Measurements from ENCODE around the gene HPD. TPM values are rescaled to one million over a fixed set of nuclear protein-coding genes. Genes with fewer than 3 reads are reported as not detected.

Gene HPD
- total RNA-seq, 1 experiment from 2014 or later, result 0.20 TPM

GRCh38 chr12:121825041-121825523 lies 33.6 kb downstream of the HPD start:
- Mint-ChIP-seq H3K36me3 (ENCODE audit: insufficient read depth, unreplicated experiment) (peaks cover 45% of the 10 kb centered on the region), H3K9me3 (ENCODE audit: unreplicated experiment) (no peaks in the 10 kb centered on the region), H3K4me3 (ENCODE audit: unreplicated experiment) (no peak overlapping the region), H3K4me1 (ENCODE audit: low read depth, unreplicated experiment) (peaks cover 5% of the 10 kb centered on the region), H3K27me3 (ENCODE audit: insufficient read depth, unreplicated experiment) (no peaks in the 10 kb centered on the region), H3K27ac (ENCODE audit: unreplicated experiment) (no peak overlapping the region)
- intact Hi-C loops (cut with micrococcal nuclease; ENCODE audit: unreplicated experiment), result no loop called here
- DNase-seq, result no peak
- BruUV-seq (replicated peaks), result no TSS peak
- H3K4me3 ChIP-seq (ENCODE audit: low read depth, low read length), result no peak overlapping the region
- H3K36me3 ChIP-seq (ENCODE audit: control insufficient read depth, insufficient read depth, low read length), result no peaks in the 10 kb centered on the region
- no peaks in the 10 kb centered on the region for H3K9me3 ChIP-seq
- H3K27me3 ChIP-seq (replicated peaks; ENCODE audit: control insufficient read depth, insufficient read depth, low read length), result no peaks in the 10 kb centered on the region
- CTCF ChIA-PET, result no interaction called here
- POLR2A ChIA-PET, result no interaction called here
- H3K4me1 ChIP-seq, result no peaks in the 10 kb centered on the region
- no peak for TF ChIP-seq CTCF (IDR thresholded peaks at IDR 0.05; ENCODE audit: insufficient read depth in 1 of 2, low read depth in 1 of 2, low read length in 1 of 2, severe bottlenecking in 1 of 2, unreplicated experiment in 1 of 2)

GRCh38 chr12:121823727-121824115 lies 34.9 kb downstream of the HPD start:
- H3K4me3 Mint-ChIP-seq (ENCODE audit: unreplicated experiment), result no peak overlapping the region
- intact Hi-C loops (cut with micrococcal nuclease; ENCODE audit: unreplicated experiment), result no loop called here
- no peak for TF ChIP-seq CTCF (IDR thresholded peaks at IDR 0.05; ENCODE audit: insufficient read depth in 1 of 2, low read depth in 1 of 2, low read length in 1 of 2, severe bottlenecking in 1 of 2, unreplicated experiment in 1 of 2)
- no peaks in the 10 kb centered on the region for H3K4me1 ChIP-seq
- H3K27me3 ChIP-seq (replicated peaks; ENCODE audit: control insufficient read depth, insufficient read depth, low read length), result no peaks in the 10 kb centered on the region
- H3K36me3 Mint-ChIP-seq (ENCODE audit: insufficient read depth, unreplicated experiment), result peaks cover 46% of the 10 kb centered on the region
- H3K9me3 Mint-ChIP-seq (ENCODE audit: unreplicated experiment), result no peaks in the 10 kb centered on the region
- H3K36me3 ChIP-seq (ENCODE audit: control insufficient read depth, insufficient read depth, low read length), result no peaks in the 10 kb centered on the region
- CTCF ChIA-PET, result interaction anchor here (0.6 to 0.7 kb wide), 2 partner anchors 24 to 309 kb away, joined by 3 to 6 read pairs; no protein-coding TSS in a partner anchor
- DNase-seq, result no peak
- H3K4me1 Mint-ChIP-seq (ENCODE audit: low read depth, unreplicated experiment), result peaks cover 5% of the 10 kb centered on the region
- no peak overlapping the region for H3K4me3 ChIP-seq (ENCODE audit: low read depth, low read length)
- no peaks in the 10 kb centered on the region for H3K9me3 ChIP-seq
- POLR2A ChIA-PET, result no interaction called here
- BruUV-seq (replicated peaks), result no TSS peak
- no peak overlapping the region for H3K27ac Mint-ChIP-seq (ENCODE audit: unreplicated experiment)
- no peaks in the 10 kb centered on the region for H3K27me3 Mint-ChIP-seq (ENCODE audit: insufficient read depth, unreplicated experiment)

- H3K4me3 ChIP-seq (ENCODE audit: low read depth, low read length), result no peak overlapping the region
- no peaks in the 10 kb centered on the region for H3K36me3 ChIP-seq (ENCODE audit: control insufficient read depth, insufficient read depth, low read length)
- ChIA-PET POLR2A (no interaction called here), CTCF (interaction anchor here (0.6 to 0.7 kb wide), 2 partner anchors 24 to 309 kb away, joined by 3 to 6 read pairs; no protein-coding TSS in a partner anchor)
- H3K4me3 Mint-ChIP-seq (ENCODE audit: unreplicated experiment), result no peak overlapping the region
- BruUV-seq (replicated peaks), result no TSS peak
- H3K36me3 Mint-ChIP-seq (ENCODE audit: insufficient read depth, unreplicated experiment), result peaks cover 48% of the 10 kb centered on the region
- H3K27ac Mint-ChIP-seq (ENCODE audit: unreplicated experiment), result no peak overlapping the region
- H3K27me3 Mint-ChIP-seq (ENCODE audit: insufficient read depth, unreplicated experiment), result no peaks in the 10 kb centered on the region
- H3K4me1 Mint-ChIP-seq (ENCODE audit: low read depth, unreplicated experiment), result peaks cover 5% of the 10 kb centered on the region
- H3K27me3 ChIP-seq (replicated peaks; ENCODE audit: control insufficient read depth, insufficient read depth, low read length), result no peaks in the 10 kb centered on the region
- DNase-seq, result no peak
- H3K9me3 Mint-ChIP-seq (ENCODE audit: unreplicated experiment), result no peaks in the 10 kb centered on the region
- no peaks in the 10 kb centered on the region for H3K4me1 ChIP-seq
- TF ChIP-seq CTCF (IDR thresholded peaks at IDR 0.05; ENCODE audit: insufficient read depth in 1 of 2, low read depth in 1 of 2, low read length in 1 of 2, severe bottlenecking in 1 of 2, unreplicated experiment in 1 of 2), result no peak
- intact Hi-C loops (cut with micrococcal nuclease; ENCODE audit: unreplicated experiment), result no loop called here
- no peaks in the 10 kb centered on the region for H3K9me3 ChIP-seq
These were observed 35.4 kb downstream of the HPD start for GRCh38 chr12:121823101-121823726.

Data from Caco-2 (cell line).